ENCODE results near the gene HNRNPF. TPM values are rescaled to one million over a fixed set of nuclear protein-coding genes. Genes with fewer than 3 reads are reported as not detected.

The HNRNPF gene
- total and polyA plus RNA-seq, 5 donors: 41.6 to 93.4 (median 75.4) TPM

GRCh38 chr10:43421201-43421507, 12.2 kb upstream of the HNRNPF start:
- H3K27ac ChIP-seq (ENCODE audit: low read length): peak overlapping the region; percentile 94
- H3K4me3 ChIP-seq (ENCODE audit: low read length): peak overlapping the region; percentile 50
- ATAC-seq (no peak), DNase-seq (no peak)
- H3K4me1 ChIP-seq (ENCODE audit: control insufficient read depth, insufficient read depth, low read length): peaks cover 3% of the 10 kb centered on the region
- no peaks in the 10 kb centered on the region for H3K9me3 ChIP-seq (ENCODE audit: control insufficient read depth, low read length)
- 21% methylated on average over 4 of the region's 4 CpGs for WGBS
- intact Hi-C loops (cut with DNase I): no loop called here
- no peaks in the 10 kb centered on the region for H3K27me3 ChIP-seq (ENCODE audit: control insufficient read depth, insufficient read depth)

- no peaks in the 10 kb centered on the region for H3K27me3 ChIP-seq (ENCODE audit: control insufficient read depth, insufficient read depth)
- H3K9me3 ChIP-seq (ENCODE audit: control insufficient read depth, low read length): no peaks in the 10 kb centered on the region
- peak; percentile 98 to 99 for ATAC-seq
- intact Hi-C loops (cut with DNase I): no loop called here
- WGBS: under 1% methylated on average over 63 of the region's 63 CpGs
- peak overlapping the region; percentile 50 for H3K4me3 ChIP-seq (ENCODE audit: low read length)
- H3K27ac ChIP-seq (ENCODE audit: low read length): peak overlapping the region; percentile 94
- H3K4me1 ChIP-seq (ENCODE audit: control insufficient read depth, insufficient read depth, low read length): peaks cover 3% of the 10 kb centered on the region
- DNase-seq: peak; percentile 93 to 97 (median 97)
Measured at GRCh38 chr10:43420369-43421200, 11.6 kb upstream of the HNRNPF start.

GRCh38 chr10:43419997-43420368, 11.0 kb upstream of the HNRNPF start:
- peaks cover 3% of the 10 kb centered on the region for H3K4me1 ChIP-seq (ENCODE audit: control insufficient read depth, insufficient read depth, low read length)
- intact Hi-C loops (cut with DNase I): no loop called here
- H3K27me3 ChIP-seq (ENCODE audit: control insufficient read depth, insufficient read depth): no peaks in the 10 kb centered on the region
- no peaks in the 10 kb centered on the region for H3K9me3 ChIP-seq (ENCODE audit: control insufficient read depth, low read length)
- WGBS: 55% methylated on average over 18 of the region's 18 CpGs
- H3K4me3 ChIP-seq (ENCODE audit: low read length): peak overlapping the region; percentile 50
- DNase-seq: no peak
- H3K27ac ChIP-seq (ENCODE audit: low read length): peak overlapping the region; percentile 94
- no peak for ATAC-seq

- intact Hi-C loops (cut with DNase I): no loop called here
- WGBS: 62% methylated on average over 14 of the region's 14 CpGs
- peaks cover 3% of the 10 kb centered on the region for H3K4me1 ChIP-seq (ENCODE audit: control insufficient read depth, insufficient read depth, low read length)
- H3K4me3 ChIP-seq (ENCODE audit: low read length): no peak overlapping the region
- ATAC-seq (peak in 1 of 2 donors; percentile 28), DNase-seq (no peak)
- no peaks in the 10 kb centered on the region for H3K27me3 ChIP-seq (ENCODE audit: control insufficient read depth, insufficient read depth)
- H3K9me3 ChIP-seq (ENCODE audit: control insufficient read depth, low read length): no peaks in the 10 kb centered on the region
- peak overlapping the region; percentile 38 for H3K27ac ChIP-seq (ENCODE audit: low read length)
Measured at GRCh38 chr10:43417950-43418768, 9.2 kb upstream of the HNRNPF start.

GRCh38 chr10:43415544-43415943, 6.6 kb upstream of the HNRNPF start:
- Histone ChIP-seq H3K9me3 (ENCODE audit: control insufficient read depth, low read length) (no peaks in the 10 kb centered on the region), H3K27ac (ENCODE audit: low read length) (no peak overlapping the region), H3K27me3 (ENCODE audit: control insufficient read depth, insufficient read depth) (no peaks in the 10 kb centered on the region), H3K4me1 (ENCODE audit: control insufficient read depth, insufficient read depth, low read length) (peaks cover 3% of the 10 kb centered on the region), H3K4me3 (ENCODE audit: low read length) (no peak overlapping the region)
- DNase-seq: no peak
- ATAC-seq: no peak
- intact Hi-C loops (cut with DNase I): no loop called here
- 79% methylated on average over 10 of the region's 10 CpGs for WGBS

GRCh38 chr10:43411536-43411935, 2.5 kb upstream of the HNRNPF start:
- no peaks in the 10 kb centered on the region for H3K27me3 ChIP-seq (ENCODE audit: control insufficient read depth, insufficient read depth)
- DNase-seq (no peak), ATAC-seq (no peak)
- H3K9me3 ChIP-seq (ENCODE audit: control insufficient read depth, low read length): no peaks in the 10 kb centered on the region
- H3K4me3 ChIP-seq (ENCODE audit: low read length): no peak overlapping the region
- H3K4me1 ChIP-seq (ENCODE audit: control insufficient read depth, insufficient read depth, low read length): no peaks in the 10 kb centered on the region
- H3K27ac ChIP-seq (ENCODE audit: low read length): no peak overlapping the region
- WGBS: 74% methylated on average over 2 of the region's 2 CpGs
- intact Hi-C loops (cut with DNase I): no loop called here

GRCh38 chr10:43410345-43410744, 1.4 kb upstream of the HNRNPF start:
- intact Hi-C loops (cut with DNase I): no loop called here
- H3K27ac ChIP-seq (ENCODE audit: low read length): no peak overlapping the region
- no peak for DNase-seq
- no peaks in the 10 kb centered on the region for H3K27me3 ChIP-seq (ENCODE audit: control insufficient read depth, insufficient read depth)
- ATAC-seq: no peak
- WGBS: 90% methylated on average over 14 of the region's 14 CpGs
- H3K9me3 ChIP-seq (ENCODE audit: control insufficient read depth, low read length): no peaks in the 10 kb centered on the region
- H3K4me3 ChIP-seq (ENCODE audit: low read length): no peak overlapping the region
- peaks cover 3% of the 10 kb centered on the region for H3K4me1 ChIP-seq (ENCODE audit: control insufficient read depth, insufficient read depth, low read length)

GRCh38 chr10:43409385-43410109, 561 bp upstream of the HNRNPF start:
- intact Hi-C loops (cut with DNase I): no loop called here
- ATAC-seq (no peak), DNase-seq (peak; percentile 62 to 80 (median 79))
- Histone ChIP-seq H3K27me3 (ENCODE audit: control insufficient read depth, insufficient read depth) (no peaks in the 10 kb centered on the region), H3K4me3 (ENCODE audit: low read length) (peak overlapping the region; percentile 82), H3K4me1 (ENCODE audit: control insufficient read depth, insufficient read depth, low read length) (peaks cover 3% of the 10 kb centered on the region), H3K9me3 (ENCODE audit: control insufficient read depth, low read length) (no peaks in the 10 kb centered on the region), H3K27ac (ENCODE audit: low read length) (peak overlapping the region; percentile 94)
- WGBS: 11% methylated on average over 46 of the region's 46 CpGs

- H3K9me3 ChIP-seq (ENCODE audit: control insufficient read depth, low read length): no peaks in the 10 kb centered on the region
- no peaks in the 10 kb centered on the region for H3K27me3 ChIP-seq (ENCODE audit: control insufficient read depth, insufficient read depth)
- WGBS: under 1% methylated on average over 31 of the region's 31 CpGs
- H3K4me1 ChIP-seq (ENCODE audit: control insufficient read depth, insufficient read depth, low read length): peaks cover 3% of the 10 kb centered on the region
- peak overlapping the region; percentile 82 for H3K4me3 ChIP-seq (ENCODE audit: low read length)
- intact Hi-C loops (cut with DNase I): no loop called here
- peak overlapping the region; percentile 96 for H3K27ac ChIP-seq (ENCODE audit: low read length)
- DNase-seq (no peak), ATAC-seq (no peak)
Measured at GRCh38 chr10:43408331-43408709, 666 bp downstream of the HNRNPF start.

GRCh38 chr10:43407576-43408330, 1.2 kb downstream of the HNRNPF start:
- Histone ChIP-seq H3K4me3 (ENCODE audit: low read length) (peak overlapping the region; percentile 82), H3K4me1 (ENCODE audit: control insufficient read depth, insufficient read depth, low read length) (peaks cover 3% of the 10 kb centered on the region), H3K27me3 (ENCODE audit: control insufficient read depth, insufficient read depth) (no peaks in the 10 kb centered on the region), H3K27ac (ENCODE audit: low read length) (peak overlapping the region; percentile 96), H3K9me3 (ENCODE audit: control insufficient read depth, low read length) (no peaks in the 10 kb centered on the region)
- 1% methylated on average over 56 of the region's 56 CpGs for WGBS
- DNase-seq (peak; percentile 93 to 97 (median 95)), ATAC-seq (peak; percentile 82 to 84)
- intact Hi-C loops (cut with DNase I): no loop called here
